WTC11 (cell line): ENCODE results near the gene CGNL1. TPM values are rescaled to one million over a fixed set of nuclear protein-coding genes. Genes with fewer than 3 reads are reported as not detected.

Experiments used
- ATAC-seq: fragments of 200-7000 bp; cut with Tn5 transposase; 2 replicates; pipeline ENCODE4 v1.10.0; 2021; ENCODE audit warnings: mild to moderate bottlenecking, moderate library complexity
- CTCF ChIA-PET: fragments of 300-600 bp; sonication (Branson Sonifier 250); formaldehyde crosslinking; loops from one replicate; lab custom pipeline; 2021; ENCODE audit warnings: antibody characterized with exemption; lab: Charles Lee
- POLR2A ChIA-PET: fragments of 350-600 bp; sonication (Branson Sonifier 250); formaldehyde crosslinking; loops from one replicate; lab custom pipeline; 2021; ENCODE audit warnings: antibody characterized with exemption; lab: Charles Lee
- DNase-seq: peaks from one replicate; pipeline ENCODE4 v3.0.0; 2021; ENCODE audit warnings: low spot score
- H3K27ac Mint-ChIP-seq: 2 replicates; pipeline ENCODE4 v1.8.0; 2021; ENCODE audit warnings: mixed read lengths
- H3K27me3 Mint-ChIP-seq: 2 replicates; pipeline ENCODE4 v1.8.0; 2021; ENCODE audit warnings: low read depth, mild to moderate bottlenecking, moderate library complexity, mixed read lengths
- H3K36me3 Mint-ChIP-seq: 2 replicates; pipeline ENCODE4 v1.8.0; 2021; ENCODE audit warnings: mixed read lengths
- H3K4me1 Mint-ChIP-seq: 2 replicates; pipeline ENCODE4 v1.8.0; 2022; ENCODE audit warnings: mixed read lengths
- H3K4me3 Mint-ChIP-seq: 2 replicates; pipeline ENCODE4 v1.8.0; 2021; ENCODE audit warnings: mild to moderate bottlenecking, moderate library complexity, mixed read lengths
- H3K9me3 Mint-ChIP-seq: 2 replicates; pipeline ENCODE4 v1.8.0; 2021; ENCODE audit warnings: mixed read lengths
- CBFB ChIP-seq: sonication (generic); formaldehyde crosslinking; IDR thresholded peaks from 2 replicates; pipeline ENCODE4 v1.8.1; 2022; ENCODE audit warnings: mild to moderate bottlenecking, low read depth, missing genetic modification reagents
- CREB1 ChIP-seq: sonication (generic); formaldehyde crosslinking; IDR thresholded peaks from 2 replicates; pipeline ENCODE4 v1.8.0; 2023; ENCODE audit warnings: mild to moderate bottlenecking, missing genetic modification reagents
- ELF4 ChIP-seq: sonication (generic); formaldehyde crosslinking; IDR thresholded peaks from 2 replicates; pipeline ENCODE4 v1.8.1; 2022; ENCODE audit warnings: low read depth, mild to moderate bottlenecking, moderate library complexity, missing genetic modification reagents
- EMX1 ChIP-seq: fragments of 250-450 bp; sonication (Bioruptor Pico); IDR thresholded peaks from 2 replicates; pipeline ENCODE4 v1.8.0; 2021; ENCODE audit warnings: mild to moderate bottlenecking
- IRF1 ChIP-seq: sonication (generic); formaldehyde crosslinking; IDR thresholded peaks from 2 replicates; pipeline ENCODE4 v1.8.0; 2023; ENCODE audit warnings: missing genetic modification reagents
- KAT7 ChIP-seq: sonication (generic); formaldehyde crosslinking; IDR thresholded peaks from 2 replicates; pipeline ENCODE4 v1.8.1; 2023; ENCODE audit warnings: missing genetic modification reagents, mild to moderate bottlenecking, borderline replicate concordance
- MXD4 ChIP-seq: fragments of 250-450 bp; sonication (Bioruptor Pico); IDR thresholded peaks from 2 replicates; pipeline ENCODE4 v1.8.0; 2021; ENCODE audit warnings: mild to moderate bottlenecking, moderate library complexity, borderline replicate concordance
- NR3C1 ChIP-seq: sonication (generic); formaldehyde crosslinking; conservative IDR thresholded peaks from 2 replicates; pipeline ENCODE4 v1.8.1; 2023; ENCODE audit warnings: low read depth, mild to moderate bottlenecking, missing genetic modification reagents
- PRRX2 ChIP-seq: fragments of 250-450 bp; sonication (Bioruptor Pico); IDR thresholded peaks from 2 replicates; pipeline ENCODE4 v1.8.0; 2021; ENCODE audit warnings: mild to moderate bottlenecking
- SMAD3 ChIP-seq: sonication (generic); formaldehyde crosslinking; IDR thresholded peaks from 2 replicates; pipeline ENCODE4 v1.8.0; 2022; ENCODE audit warnings: missing genetic modification reagents, mild to moderate bottlenecking, borderline replicate concordance
- TEAD1 ChIP-seq: sonication (generic); formaldehyde crosslinking; IDR thresholded peaks from 2 replicates; pipeline ENCODE4 v1.8.0; 2022; ENCODE audit warnings: mild to moderate bottlenecking, missing genetic modification reagents
- ZMAT4 ChIP-seq: fragments of 250-450 bp; sonication (Bioruptor Pico); IDR thresholded peaks from 2 replicates; pipeline ENCODE4 v1.9.0; 2021; ENCODE audit warnings: mild to moderate bottlenecking
- ZNF138 ChIP-seq: sonication (generic); formaldehyde crosslinking; conservative IDR thresholded peaks from 2 replicates; pipeline ENCODE4 v1.8.1; 2022; ENCODE audit warnings: mild to moderate bottlenecking, moderate library complexity, missing genetic modification reagents
- ZNF317 ChIP-seq: sonication (generic); formaldehyde crosslinking; IDR thresholded peaks from 2 replicates; pipeline ENCODE4 v1.8.1; 2023; ENCODE audit warnings: low read depth, mild to moderate bottlenecking, moderate library complexity, missing genetic modification reagents, borderline replicate concordance
- total RNA-seq: library from RNA; stranded (reverse); gene quantifications from 3 replicates; pipeline ENCODE4 v1.2.3, GENCODE V29; 2021
- TF ChIP-seq, protein P1 (sequence below): sonication (generic); formaldehyde crosslinking; IDR thresholded peaks from 2 replicates; pipeline ENCODE4 v1.8.0; 2022; ENCODE audit warnings: mild to moderate bottlenecking, missing genetic modification reagents
- TF ChIP-seq, protein P2 (sequence below): sonication (generic); formaldehyde crosslinking; IDR thresholded peaks from 2 replicates; pipeline ENCODE4 v1.8.1; 2023; ENCODE audit warnings: mild to moderate bottlenecking, missing genetic modification reagents, moderate library complexity

Gene CGNL1
- total RNA-seq, 1 experiment from 2014 or later: 57.3 TPM

- H3K27ac Mint-ChIP-seq: no peak overlapping the region
- TF ChIP-seq CREB1 (CRISPR knock-in tag): no peak
- TF ChIP-seq CBFB: no peak
- TF ChIP-seq, all 79 proteins: peak for 0
- ChIA-PET CTCF (interaction anchor here (1.5 kb wide), 1 partner anchor 122 kb away, joined by 3 read pairs; no protein-coding TSS in a partner anchor), POLR2A (no interaction called here)
- no peak for DNase-seq
- Mint-ChIP-seq H3K36me3 (peaks cover 21% of the 10 kb centered on the region), H3K9me3 (no peaks in the 10 kb centered on the region), H3K4me1 (no peaks in the 10 kb centered on the region), H3K4me3 (no peak overlapping the region), H3K27me3 (no peaks in the 10 kb centered on the region)
- no peak for ATAC-seq
Observed at GRCh38 chr15:57463360-57463759, 87.1 kb downstream of the CGNL1 start.

- POLR2A ChIA-PET: no interaction called here
- H3K27ac Mint-ChIP-seq: no peak overlapping the region; the same call in 1 of the 2 replicates
- DNase-seq (no peak), ATAC-seq (no peak)
- H3K4me1 Mint-ChIP-seq: peaks cover 6% of the 10 kb centered on the region
- H3K4me3 Mint-ChIP-seq: no peak overlapping the region
- no peaks in the 10 kb centered on the region for H3K27me3 Mint-ChIP-seq
- H3K9me3 Mint-ChIP-seq: no peaks in the 10 kb centered on the region
- TF ChIP-seq PRRX2 (no peak), IRF1 (CRISPR knock-in tag) (no peak)
- TF ChIP-seq, all 79 proteins: peak for 0
- peaks cover 30% of the 10 kb centered on the region for H3K36me3 Mint-ChIP-seq
- CTCF ChIA-PET: interaction anchor here (1.1 to 1.5 kb wide), 2 partner anchors 63 to 123 kb away, joined by 3 to 4 read pairs; no protein-coding TSS in a partner anchor
Observed at GRCh38 chr15:57464480-57464879, 88.2 kb downstream of the CGNL1 start.

GRCh38 chr15:57468486-57468885 lies 92.2 kb downstream of the CGNL1 start:
- ATAC-seq (no peak), DNase-seq (no peak)
- Mint-ChIP-seq H3K4me3 (no peak overlapping the region), H3K36me3 (peaks cover 30% of the 10 kb centered on the region), H3K27me3 (no peaks in the 10 kb centered on the region), H3K27ac (no peak overlapping the region; the same call in 1 of the 2 replicates), H3K4me1 (peaks cover 6% of the 10 kb centered on the region), H3K9me3 (no peaks in the 10 kb centered on the region)
- ChIA-PET CTCF (no interaction called here), POLR2A (no interaction called here)
- TF ChIP-seq SMAD3 (CRISPR knock-in tag): no peak
- TF ChIP-seq, protein P1, sequence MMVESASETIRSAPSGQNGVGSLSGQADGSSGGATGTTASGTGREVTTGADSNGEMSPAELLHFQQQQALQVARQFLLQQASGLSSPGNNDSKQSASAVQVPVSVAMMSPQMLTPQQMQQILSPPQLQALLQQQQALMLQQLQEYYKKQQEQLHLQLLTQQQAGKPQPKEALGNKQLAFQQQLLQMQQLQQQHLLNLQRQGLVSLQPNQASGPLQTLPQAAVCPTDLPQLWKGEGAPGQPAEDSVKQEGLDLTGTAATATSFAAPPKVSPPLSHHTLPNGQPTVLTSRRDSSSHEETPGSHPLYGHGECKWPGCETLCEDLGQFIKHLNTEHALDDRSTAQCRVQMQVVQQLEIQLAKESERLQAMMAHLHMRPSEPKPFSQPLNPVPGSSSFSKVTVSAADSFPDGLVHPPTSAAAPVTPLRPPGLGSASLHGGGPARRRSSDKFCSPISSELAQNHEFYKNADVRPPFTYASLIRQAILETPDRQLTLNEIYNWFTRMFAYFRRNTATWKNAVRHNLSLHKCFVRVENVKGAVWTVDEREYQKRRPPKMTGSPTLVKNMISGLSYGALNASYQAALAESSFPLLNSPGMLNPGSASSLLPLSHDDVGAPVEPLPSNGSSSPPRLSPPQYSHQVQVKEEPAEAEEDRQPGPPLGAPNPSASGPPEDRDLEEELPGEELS (CRISPR knock-in tag): no peak
- no peak for TF ChIP-seq ZNF317 (CRISPR knock-in tag)

- no peak for ATAC-seq
- DNase-seq: no peak
- Mint-ChIP-seq H3K4me3 (no peak overlapping the region), H3K36me3 (peaks cover 27% of the 10 kb centered on the region), H3K27me3 (no peaks in the 10 kb centered on the region), H3K4me1 (peaks cover 8% of the 10 kb centered on the region), H3K27ac (peak overlapping the region; percentile 0; the same call in 1 of the 2 replicates)
- POLR2A ChIA-PET: no interaction called here
- TF ChIP-seq, protein P2, sequence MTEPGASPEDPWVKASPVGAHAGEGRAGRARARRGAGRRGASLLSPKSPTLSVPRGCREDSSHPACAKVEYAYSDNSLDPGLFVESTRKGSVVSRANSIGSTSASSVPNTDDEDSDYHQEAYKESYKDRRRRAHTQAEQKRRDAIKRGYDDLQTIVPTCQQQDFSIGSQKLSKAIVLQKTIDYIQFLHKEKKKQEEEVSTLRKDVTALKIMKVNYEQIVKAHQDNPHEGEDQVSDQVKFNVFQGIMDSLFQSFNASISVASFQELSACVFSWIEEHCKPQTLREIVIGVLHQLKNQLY: no peak
- no peak for TF ChIP-seq ELF4
- no peak for TF ChIP-seq NR3C1 (CRISPR knock-in tag)
- TF ChIP-seq TEAD1: no peak
- no peak for TF ChIP-seq ZMAT4 (CRISPR knock-in tag)
- TF ChIP-seq MXD4: no peak
- TF ChIP-seq SMAD3 (CRISPR knock-in tag): no peak
- no peak for TF ChIP-seq EMX1 (CRISPR knock-in tag)
- no peak for TF ChIP-seq KAT7 (CRISPR knock-in tag)
- no peak for TF ChIP-seq ZNF138
- TF ChIP-seq, all 79 proteins: peak for 0
- no peaks in the 10 kb centered on the region for H3K9me3 Mint-ChIP-seq
- CTCF ChIA-PET: interaction anchor here (1.4 kb wide), 1 partner anchor 128 kb away, joined by 4 read pairs; no protein-coding TSS in a partner anchor
Observed at GRCh38 chr15:57470543-57470942, 94.2 kb downstream of the CGNL1 start.
